ENCODE data around the gene PLEKHG1.

The PLEKHG1 gene

DNA sequence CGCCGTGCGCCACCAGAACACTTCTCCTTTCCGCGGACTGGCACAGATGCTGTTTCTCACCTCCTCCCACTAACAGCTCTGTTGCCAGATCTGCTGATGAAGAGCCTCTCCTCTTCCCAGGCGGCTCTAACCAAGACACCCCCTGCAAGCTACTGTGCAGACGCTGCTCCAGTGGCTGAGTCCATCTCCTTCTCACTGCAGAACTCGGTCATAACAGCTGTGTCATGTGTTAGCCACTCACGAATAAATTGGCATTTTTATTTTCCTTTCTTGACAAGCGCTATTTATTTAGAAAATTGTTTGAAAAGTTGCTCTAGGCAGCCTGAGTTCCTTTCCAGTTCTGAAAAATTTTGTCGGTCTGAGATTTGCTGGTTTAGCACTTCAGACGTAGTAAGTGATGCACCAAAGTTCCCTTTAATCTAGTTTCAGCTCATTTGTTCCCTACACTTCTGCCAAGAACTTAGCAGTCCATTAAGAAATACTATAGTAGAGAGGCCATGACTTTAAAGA, 12.8 kb upstream of the PLEKHG1 start:
- in situ Hi-C loops (cut with MboI; ENCODE audit: low pct_unique_long_range_greater_than_20kb, low sequenced_read_pairs, unreplicated experiment), result no loop called here
- no peak for DNase-seq (ENCODE audit: low spot score)
- TF ChIP-seq, protein P1, sequence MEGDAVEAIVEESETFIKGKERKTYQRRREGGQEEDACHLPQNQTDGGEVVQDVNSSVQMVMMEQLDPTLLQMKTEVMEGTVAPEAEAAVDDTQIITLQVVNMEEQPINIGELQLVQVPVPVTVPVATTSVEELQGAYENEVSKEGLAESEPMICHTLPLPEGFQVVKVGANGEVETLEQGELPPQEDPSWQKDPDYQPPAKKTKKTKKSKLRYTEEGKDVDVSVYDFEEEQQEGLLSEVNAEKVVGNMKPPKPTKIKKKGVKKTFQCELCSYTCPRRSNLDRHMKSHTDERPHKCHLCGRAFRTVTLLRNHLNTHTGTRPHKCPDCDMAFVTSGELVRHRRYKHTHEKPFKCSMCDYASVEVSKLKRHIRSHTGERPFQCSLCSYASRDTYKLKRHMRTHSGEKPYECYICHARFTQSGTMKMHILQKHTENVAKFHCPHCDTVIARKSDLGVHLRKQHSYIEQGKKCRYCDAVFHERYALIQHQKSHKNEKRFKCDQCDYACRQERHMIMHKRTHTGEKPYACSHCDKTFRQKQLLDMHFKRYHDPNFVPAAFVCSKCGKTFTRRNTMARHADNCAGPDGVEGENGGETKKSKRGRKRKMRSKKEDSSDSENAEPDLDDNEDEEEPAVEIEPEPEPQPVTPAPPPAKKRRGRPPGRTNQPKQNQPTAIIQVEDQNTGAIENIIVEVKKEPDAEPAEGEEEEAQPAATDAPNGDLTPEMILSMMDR (IDR thresholded peaks at IDR 0.05; ENCODE audit: extremely low read depth, insufficient read depth, missing control alignments), result no peak

DNA sequence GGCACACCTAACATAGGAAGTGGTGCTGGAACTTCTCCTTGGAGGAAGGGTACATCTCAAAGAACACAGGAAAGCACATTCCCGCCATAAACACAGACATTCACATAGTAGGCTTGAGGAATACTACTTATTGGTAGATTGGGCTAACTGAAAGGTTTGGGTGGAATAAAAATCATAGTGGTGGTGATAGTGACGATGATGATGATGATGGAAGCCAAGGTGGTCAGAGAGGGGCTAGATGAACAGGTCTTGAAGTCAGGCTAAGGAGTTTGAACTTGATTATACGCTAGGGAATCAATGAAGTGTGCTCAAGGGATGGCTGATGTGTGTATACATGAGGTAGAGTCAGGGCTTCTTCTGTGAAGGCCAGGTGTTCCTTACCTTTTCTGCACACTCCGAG, 12.0 kb upstream of the PLEKHG1 start:
- TF ChIP-seq, protein P1 (IDR thresholded peaks at IDR 0.05; ENCODE audit: extremely low read depth, insufficient read depth, missing control alignments), result no peak

DNA sequence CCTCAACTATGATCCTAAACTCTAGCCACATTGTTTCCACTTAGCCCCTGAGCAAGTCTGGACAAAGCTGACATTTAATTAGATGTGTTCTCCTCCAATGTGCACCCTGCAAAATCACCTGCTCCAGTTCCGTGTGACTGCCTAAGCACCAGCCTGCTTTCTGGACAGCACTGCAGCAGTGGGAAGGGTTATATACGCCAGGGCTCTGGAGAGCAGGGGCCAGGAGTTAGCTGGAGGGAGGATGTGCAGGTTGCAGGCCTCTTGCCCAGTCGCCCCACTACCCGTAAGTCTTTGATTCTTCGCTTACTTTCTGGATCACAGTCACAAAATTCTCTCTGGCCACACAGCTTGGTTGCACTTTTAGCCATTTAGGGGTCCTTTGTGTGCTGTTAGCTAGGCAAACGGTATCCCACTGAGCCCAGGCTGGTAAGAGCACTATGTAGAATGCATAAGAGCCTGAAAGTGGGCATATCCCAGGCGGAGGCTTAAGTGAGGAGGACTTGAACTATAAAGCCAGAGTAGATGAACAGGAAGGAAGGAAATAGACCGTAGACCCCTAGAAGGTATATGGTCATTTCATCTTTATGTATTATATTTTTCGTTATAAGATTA, 10.7 kb upstream of the PLEKHG1 start:
- in situ Hi-C loops (cut with MboI; ENCODE audit: low pct_unique_long_range_greater_than_20kb, low sequenced_read_pairs, unreplicated experiment), result no loop called here
- TF ChIP-seq, protein P1 (IDR thresholded peaks at IDR 0.05; ENCODE audit: extremely low read depth, insufficient read depth, missing control alignments), result no peak
- DNase-seq (ENCODE audit: low spot score), result no peak

More for the DNA sequence above, 12.0 kb upstream of the PLEKHG1 start:
- DNase-seq (ENCODE audit: low spot score), result no peak
- in situ Hi-C loops (cut with MboI; ENCODE audit: low pct_unique_long_range_greater_than_20kb, low sequenced_read_pairs, unreplicated experiment), result no loop called here

DNA sequence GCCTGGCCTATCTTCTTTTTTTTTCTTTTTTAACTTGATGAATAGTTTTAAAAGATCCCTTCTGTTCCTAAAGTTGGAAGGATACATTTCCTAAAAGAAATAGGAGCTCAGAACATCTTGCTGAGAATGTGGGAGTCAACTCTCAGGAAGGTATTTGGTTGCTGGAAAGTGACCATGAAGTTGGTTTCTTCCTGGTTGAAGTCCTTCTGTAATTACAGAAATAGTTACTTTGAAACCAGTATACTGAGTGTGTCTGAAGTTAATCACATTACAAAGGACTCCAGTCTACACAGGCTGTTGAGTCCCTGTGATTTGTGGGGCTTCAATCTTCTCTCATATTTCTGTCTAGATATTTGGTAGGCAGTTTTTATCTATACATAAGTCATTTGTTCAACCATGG, 9.8 kb upstream of the PLEKHG1 start:
- in situ Hi-C loops (cut with MboI; ENCODE audit: low pct_unique_long_range_greater_than_20kb, low sequenced_read_pairs, unreplicated experiment), result no loop called here
- TF ChIP-seq, protein P1 (IDR thresholded peaks at IDR 0.05; ENCODE audit: extremely low read depth, insufficient read depth, missing control alignments), result no peak
- no peak for DNase-seq (ENCODE audit: low spot score)

DNA sequence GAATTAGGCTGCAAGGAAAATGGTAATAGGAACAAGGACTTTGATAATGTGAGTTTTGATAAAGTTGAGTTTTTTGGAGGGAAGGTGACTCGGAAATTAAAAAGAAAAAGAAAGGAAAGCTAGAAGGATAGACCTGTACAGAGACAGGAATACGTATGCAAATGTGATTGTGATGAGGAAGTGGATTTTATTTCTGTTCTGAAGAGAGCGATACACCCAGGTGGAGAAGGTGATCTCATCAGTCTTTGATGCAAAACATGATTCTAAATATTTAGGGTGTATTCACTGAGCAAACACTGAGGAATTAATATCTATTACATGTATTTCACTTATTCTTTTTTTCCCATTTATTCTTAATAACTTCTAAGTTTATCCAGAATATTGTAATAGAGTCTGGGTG, 9.2 kb upstream of the PLEKHG1 start:
- TF ChIP-seq, protein P1 (IDR thresholded peaks at IDR 0.05; ENCODE audit: extremely low read depth, insufficient read depth, missing control alignments), result no peak
- in situ Hi-C loops (cut with MboI; ENCODE audit: low pct_unique_long_range_greater_than_20kb, low sequenced_read_pairs, unreplicated experiment), result no loop called here
- no peak for DNase-seq (ENCODE audit: low spot score)

DNA sequence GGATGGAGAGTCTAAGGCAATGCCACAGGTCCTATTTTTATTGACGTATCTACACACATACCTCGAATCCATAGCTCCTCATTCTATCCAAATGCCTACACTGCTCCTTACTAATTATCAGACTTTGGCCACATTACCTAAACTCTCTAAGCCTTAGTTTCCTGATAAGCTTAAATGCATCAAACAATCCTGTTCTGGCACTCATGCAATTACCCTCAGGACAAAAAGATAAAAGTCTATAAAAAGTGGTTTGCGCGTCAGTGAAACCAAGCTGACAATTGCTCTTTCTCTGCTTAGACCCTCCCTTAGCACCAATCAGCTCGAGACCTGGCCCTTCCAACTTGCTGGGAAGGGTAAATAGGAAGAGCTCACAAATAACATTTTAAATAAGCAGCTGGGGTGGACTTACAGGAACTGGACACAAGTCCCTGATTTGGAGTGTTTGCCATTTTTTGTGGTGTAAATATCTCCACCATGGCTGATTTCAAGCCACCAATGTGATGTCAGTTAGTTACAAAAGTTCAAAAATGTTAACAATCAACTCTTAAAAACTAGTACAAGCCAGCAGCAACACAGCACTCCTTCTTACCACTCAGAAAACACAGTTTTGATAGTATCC, 7.2 kb upstream of the PLEKHG1 start:
- in situ Hi-C loops (cut with MboI; ENCODE audit: low pct_unique_long_range_greater_than_20kb, low sequenced_read_pairs, unreplicated experiment), result no loop called here
- TF ChIP-seq, protein P1 (IDR thresholded peaks at IDR 0.05; ENCODE audit: extremely low read depth, insufficient read depth, missing control alignments), result no peak
- DNase-seq (ENCODE audit: low spot score), result no peak
